HG02943 (cell line): ENCODE results near the gene JDP2.

Experiments
- ATAC-seq: cut with Tn5 transposase; IDR thresholded peaks from one replicate; pipeline ENCODE4 v1.9.1; 2021; ENCODE audit warnings: mild to moderate bottlenecking, low read depth, moderate library complexity; ENCODE audit not compliant: unreplicated experiment

Gene JDP2

DNA sequence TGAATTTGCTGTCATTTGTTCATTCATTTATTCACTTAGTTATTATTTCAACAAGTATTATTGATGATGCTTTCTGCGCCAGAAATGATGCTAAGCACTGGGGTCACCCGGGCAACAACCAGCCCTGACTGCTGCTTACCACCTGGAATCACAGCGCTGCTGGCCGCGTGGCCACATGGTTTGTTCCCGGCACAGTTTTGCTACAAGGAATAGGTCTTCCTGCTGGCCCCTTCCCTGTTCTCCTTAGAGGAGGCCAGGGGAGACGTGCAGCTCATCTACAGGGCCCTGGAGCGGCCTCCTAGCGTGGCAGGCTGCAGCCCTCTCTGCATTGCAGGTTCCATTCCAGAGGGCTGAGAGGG lies 7.0 kb downstream of the JDP2 start:
- ATAC-seq = no peak

DNA sequence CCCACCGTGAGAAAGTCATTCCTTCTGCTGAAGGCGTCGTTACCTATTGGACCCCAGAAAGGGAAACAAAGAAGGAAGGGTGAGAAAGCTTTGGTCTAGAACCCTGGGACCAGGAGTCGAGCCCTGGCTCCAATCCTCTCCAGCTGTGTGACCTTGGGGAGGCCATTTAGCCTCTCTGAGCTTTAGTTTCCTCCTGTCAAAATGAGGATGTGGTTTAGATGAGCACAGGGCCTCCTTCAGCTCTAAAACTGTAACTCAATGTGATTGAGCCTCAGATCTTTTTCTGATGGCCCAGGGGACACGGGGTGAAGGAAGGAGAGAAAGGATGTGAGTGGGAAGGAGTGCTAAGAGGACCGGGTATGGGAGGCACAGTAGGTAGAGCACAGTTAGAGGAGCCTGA lies 7.7 kb downstream of the JDP2 start:
- no peak for ATAC-seq

DNA sequence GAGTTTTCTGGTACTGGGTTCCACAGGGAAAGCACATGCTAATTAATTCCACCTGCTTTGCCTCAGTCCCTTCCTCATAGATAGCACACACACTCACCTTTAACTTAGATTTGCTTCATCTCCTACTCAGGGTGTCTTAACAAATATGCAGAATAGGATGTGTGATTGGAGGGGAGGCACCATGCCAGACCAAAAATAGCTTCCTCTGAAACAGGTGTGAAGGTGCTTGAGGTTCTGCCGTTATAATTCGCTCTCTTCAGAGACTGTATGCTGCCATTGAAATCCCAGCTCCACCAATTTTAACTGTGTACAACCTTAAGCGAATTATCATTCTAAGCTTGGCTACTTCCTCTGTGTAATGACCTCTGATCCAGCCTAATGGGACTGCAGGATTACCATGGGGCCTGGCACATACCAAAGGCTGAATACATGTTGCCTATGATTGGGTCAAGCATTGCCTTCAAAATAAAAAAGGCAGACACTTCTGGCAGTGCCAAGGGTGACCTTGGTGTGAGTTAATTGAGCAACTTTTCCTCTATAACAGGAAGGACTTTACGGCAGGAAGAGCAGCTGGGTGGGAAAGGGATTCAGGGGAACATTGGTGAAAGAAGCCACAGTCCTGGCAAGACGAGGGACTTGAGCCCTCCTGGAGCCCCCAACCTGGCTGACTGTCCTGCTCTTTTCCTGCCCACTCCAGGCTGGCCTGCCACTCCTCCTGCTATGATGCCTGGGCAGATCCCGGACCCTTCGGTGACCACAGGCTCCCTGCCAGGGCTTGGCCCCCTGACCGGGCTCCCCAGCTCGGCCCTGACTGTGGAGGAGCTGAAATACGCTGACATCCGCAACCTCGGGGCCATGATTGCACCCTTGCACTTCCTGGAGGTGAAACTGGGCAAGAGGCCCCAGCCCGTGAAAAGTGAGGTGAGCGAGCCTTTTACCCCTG lies 9.7 kb downstream of the JDP2 start:
- no peak for ATAC-seq

DNA sequence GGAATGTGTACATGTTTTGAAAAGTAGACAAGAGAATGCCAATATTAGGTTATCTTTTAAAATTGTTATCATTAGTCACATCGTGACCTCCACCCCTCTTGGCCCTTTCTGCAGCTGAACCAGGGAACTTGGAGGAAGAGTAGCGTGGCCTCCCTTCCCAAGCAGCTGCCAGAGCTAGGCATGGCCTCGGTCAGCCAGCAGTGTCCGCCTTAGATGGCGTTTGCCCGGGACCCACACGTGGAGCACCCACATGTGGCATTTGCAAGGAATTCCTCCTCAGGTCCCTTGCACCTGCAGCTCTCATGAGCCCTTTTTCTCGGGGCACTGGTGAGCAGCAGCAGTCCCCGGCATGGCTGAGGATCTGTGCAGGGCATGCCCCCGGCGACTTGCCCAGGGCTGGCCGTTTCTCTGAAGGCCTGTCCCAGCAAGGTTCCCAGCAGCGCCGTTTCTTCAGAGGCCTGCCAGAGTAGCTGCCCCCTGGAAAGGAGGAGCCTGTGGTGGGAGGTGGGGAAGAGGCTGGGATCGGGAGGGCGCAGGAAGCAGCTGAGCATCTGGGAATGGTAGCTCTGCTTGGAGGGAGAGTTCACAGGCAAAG lies 10.8 kb downstream of the JDP2 start:
- no peak for ATAC-seq

DNA sequence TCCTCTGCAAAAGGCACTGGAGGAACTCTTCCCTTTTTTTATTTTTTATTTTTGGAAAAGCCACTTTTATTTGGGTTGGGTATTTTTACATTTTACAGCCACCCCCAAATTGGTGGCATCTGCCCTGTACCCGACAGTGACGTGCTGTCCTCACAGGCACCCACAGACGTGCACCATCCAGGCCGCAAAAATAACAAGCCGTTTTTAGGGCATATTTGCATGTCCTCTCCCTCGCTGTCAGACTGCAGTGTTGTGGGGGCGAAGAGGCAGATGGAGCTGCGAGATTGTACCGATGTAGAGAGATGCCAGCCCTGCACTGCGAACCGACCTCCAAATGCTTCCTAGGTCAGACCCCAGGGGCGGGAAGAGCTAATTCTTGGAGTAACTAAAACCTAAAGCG lies 12.2 kb downstream of the JDP2 start:
- ATAC-seq = no peak

DNA sequence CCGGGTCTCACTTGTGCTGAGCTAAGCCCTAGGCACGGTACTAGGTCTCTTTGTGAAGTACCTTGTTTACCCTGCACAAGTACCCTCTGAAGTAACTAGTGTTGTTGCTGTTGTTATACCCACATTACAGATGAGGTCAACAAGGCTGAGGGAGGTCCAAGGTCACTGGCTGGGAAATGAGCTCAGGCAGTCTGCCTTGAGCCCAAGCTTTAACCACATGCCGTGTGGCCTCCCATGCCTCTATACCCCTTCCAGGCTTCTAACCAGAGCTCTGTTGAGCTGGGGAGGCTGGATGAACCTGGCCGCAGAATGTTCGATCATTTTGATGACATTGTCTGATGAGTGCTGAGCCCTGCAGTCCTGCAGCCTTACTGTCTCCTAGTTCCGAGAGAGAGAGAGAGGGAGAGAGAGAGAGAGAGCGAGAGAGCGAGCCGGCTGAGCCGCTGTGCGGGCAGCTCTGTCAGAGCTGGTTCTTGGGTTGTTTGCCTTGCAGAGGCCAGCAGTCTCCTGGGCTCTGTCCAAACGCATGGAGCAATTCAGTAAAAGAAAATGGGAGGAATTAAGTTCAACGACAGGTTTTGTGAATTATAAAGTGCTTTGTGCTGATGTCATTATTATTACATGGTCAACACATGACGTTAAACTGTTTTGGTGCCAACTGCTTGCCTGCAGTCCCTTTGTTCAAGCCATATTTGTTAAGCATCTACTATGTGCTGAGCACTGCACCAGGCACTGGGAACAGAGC lies 13.1 kb downstream of the JDP2 start:
- ATAC-seq = no peak

DNA sequence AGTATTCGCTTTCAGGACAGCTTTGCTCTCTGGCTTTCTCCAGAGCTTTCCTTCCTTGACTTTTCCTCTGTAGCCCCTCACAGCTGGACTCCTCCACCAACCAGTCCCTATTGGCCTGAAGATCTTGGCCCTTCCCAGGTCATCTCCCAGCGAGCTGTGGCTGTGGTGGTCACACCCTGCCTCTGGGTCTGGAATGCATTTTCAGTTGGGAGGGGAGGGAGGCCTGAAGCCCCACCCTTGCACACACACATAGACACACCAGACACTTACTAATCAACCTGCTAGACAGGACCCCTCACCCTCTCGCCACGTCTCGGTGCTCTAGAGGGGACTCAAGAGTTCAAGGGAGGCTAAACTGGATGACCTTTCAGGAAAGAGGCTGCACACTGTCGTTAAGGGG lies 13.9 kb downstream of the JDP2 start:
- ATAC-seq = no peak

DNA sequence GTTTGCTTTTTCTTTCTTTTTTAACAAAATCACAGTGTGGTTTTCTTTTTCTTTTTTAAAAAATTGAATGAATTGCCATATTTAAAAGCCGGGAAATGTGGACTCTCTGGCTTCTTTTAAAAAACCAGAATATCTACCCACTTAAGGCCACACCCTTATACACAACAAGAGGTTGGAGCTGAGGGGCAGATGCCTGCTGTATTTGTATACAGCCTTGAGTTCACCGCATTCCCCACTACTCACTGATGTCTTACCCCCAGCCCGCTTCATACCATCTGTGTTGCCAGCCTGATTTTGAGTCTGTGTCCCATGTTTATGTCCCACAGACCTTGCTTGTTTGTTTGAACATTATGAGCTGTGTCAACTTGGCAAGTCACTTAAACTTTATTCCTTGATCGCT lies 14.3 kb downstream of the JDP2 start:
- no peak for ATAC-seq

DNA sequence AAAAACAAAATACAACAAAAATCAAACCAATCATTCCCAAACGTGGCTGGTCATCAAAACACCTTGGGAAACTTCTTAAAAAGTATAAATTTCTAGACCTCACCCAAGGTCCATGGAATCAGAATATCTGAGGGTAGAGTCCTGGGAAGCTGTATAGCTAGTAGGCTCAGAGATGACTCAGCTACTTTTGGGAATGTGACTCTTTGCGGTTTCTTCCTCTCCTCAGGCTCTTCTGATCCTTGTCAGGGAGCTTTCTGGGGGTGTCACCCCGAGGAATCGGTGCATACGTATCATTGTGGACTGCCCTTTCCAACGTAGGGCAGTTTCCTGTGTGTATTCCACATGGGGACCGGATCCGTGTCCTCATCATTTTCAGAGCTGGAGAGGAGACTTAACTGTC lies 14.8 kb downstream of the JDP2 start:
- no peak for ATAC-seq

DNA sequence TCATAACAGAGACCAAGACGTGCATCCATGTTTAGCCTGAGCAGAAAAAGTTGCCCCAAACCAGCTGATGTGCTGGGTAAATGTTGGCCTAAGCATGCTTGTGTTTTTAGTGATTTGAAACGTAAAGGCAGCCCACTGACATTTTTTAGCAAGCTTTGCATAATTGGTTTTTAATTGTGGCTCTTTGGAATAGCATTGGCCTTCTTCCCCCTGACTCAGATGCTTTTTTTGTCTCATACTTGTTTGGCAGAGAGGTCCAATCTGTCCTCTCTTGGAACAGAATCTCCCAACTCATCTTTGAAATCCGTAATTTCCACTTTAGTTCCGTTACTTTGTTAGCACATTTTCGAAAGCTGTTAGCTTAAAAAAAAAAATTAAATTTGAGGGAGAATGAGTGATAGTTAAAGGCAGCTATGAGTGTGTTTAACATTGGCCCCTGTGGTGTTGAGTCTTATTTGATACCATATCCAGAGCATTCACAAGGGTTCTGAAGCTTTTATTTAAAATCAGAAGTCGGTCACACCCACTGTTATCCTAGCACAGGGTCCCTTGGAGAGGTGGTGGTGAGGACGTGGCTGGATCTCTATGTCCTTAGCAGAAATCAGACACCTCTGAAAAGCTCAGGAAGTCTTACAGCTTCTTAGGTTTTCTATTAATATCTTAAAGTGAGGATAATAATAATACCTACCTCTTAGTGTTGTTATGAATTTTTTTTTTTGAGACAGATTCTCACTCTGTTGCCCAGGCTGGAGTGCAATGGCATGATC lies 15.6 kb downstream of the JDP2 start:
- no peak for ATAC-seq

DNA sequence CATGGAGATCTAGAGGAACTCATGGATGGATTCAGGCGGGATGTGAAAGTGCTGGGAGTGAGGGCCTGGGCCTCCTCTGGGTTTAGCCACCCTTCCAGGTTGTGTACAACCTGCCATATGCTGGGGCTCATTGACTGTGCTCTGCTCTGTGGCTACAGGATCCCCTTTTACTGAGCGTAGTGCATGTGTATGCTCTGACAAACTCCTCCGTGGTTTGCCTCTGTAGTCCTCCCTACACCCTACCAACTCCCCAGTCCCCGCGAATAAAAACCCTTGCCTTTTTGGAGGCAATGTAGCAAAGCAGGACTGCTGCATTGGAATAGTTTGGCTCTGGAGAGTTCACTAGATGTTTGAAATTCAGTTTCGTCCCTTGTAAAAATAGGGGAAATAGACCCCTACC lies 17.4 kb downstream of the JDP2 start:
- ATAC-seq = no peak

DNA sequence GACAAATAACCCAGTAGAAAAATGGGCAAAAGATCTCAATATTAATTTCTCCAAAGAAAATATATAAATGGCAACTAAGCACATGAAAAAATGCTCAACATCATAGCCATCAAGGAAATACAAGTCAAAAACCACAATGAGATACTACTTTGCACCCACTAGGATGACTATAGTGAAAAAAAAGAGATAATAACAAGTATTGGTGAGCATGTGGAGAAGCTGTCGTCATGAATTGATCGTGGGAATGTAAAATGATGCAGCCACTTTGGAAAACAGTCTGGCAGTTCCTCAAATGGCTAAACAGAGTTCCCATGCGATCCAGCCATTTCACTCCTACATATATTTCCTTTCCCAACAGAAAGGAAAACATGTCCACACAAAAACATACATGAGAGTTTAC lies 18.1 kb downstream of the JDP2 start:
- no peak for ATAC-seq

DNA sequence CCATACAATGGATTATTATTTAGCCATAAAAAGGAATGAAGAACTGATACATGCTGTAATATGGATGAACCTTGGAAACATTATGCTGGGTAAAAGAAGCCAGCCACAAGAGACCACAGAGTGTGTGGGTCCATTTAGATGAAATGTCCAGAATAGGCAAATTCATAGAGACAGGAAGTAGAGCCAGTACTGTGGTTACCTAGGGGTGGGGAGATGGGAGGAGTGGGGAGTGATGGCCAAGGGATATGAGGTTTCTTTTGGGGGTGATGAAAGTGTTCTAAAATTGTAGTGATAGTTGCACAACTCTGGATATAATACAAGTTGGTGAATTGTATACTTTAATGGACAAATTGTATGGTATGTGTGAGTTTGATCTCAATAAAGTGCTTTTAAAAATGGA lies 18.6 kb downstream of the JDP2 start:
- no peak for ATAC-seq

DNA sequence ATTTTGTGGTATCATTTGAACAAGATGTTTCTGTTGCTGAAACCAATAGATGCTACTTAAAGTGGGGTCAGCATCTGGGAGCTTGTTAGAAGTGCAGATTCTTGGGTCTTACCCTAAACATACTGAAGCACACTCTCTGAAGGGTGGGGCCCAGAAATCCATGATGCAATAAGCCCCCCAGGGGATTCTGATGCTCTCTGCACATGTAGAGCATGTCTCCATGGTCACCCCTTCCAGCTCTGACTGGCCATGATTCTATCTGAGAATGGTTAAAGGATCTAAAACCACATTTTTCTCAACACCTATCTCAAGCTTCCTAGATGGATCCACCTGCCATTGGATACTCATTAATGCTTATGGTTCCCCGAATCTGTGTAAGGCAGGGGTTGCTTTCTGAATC lies 20.4 kb downstream of the JDP2 start:
- ATAC-seq = no peak

DNA sequence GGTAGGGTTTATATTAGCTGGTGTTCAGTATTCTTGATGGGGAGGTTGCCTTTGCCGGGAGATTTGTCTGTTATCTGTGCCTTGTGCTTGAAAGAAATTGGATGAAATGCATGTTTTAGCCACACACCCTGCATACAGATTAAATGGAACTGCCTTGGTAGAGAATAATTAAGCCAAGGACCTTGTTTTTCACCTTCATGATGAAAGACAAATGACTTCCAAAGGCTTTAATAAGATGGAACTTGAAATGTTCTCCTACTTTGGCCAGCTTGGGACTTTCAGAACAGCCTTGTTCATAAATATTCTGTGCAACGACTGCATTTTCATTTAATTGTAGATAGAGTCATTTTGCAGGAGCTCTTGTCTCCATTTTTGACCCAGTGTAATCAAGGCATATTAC lies 21.2 kb downstream of the JDP2 start:
- ATAC-seq = no peak

DNA sequence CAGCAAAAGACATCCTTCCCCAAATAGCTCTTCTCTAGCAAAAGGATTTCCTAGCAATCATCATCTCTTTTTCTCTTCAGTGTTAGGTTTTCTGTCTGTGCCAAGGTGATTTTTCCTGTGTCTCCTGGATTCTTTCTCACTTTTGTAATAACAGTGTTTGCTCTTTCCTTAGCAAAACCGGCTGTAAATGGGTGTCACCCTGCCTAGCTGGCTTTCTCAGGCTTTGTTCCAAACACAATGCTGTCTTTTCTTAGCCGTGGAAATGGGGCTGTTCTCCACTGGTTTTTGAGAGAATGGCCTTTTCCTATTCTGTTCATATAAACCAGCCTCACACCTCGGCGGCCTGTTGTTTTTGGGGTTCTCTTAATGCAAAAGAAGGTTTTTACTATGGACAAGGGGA lies 21.9 kb downstream of the JDP2 start:
- ATAC-seq = no peak

DNA sequence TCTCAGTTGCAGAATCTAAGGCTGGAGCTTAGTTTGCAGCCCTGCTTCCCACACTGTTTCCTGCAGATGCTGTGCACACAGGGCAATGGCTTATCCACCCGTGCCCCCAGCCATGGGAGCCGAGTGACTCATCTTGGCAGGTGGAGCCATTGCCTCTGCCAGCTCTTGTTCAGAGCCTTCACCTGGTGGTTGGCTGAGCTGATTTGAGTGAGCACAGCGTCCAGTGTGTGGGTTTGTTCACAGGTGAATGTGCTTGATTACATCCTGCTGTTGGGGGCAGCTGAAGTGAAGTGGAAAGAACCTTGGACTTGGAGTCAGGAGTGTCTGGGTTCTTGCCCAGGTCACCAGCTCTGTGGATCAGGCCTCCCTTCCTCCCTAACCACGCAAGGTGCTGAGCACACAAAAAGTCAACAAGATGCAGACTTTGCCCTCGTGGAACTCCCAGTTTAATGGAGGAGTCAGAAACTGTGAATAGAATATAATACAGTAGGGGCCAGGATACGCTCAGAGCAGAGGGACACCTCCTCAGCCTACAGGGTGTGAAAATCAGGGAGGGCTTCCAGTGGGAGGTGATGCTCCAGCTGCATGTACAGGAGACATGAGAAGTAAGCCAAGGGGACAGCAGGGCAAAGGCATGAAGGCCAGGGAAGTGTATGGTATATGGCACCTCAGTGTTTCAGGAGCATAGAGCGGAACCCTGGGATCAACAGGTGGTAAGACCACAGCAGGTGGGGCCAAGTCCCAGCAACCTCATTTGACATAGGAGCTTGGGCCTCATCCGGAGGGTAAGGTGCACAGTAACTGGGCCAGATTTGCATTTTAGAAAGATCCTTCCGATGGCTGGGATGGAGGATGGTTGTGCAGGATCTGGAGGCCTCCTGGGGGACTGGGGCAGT lies 22.8 kb downstream of the JDP2 start:
- no peak for ATAC-seq

DNA sequence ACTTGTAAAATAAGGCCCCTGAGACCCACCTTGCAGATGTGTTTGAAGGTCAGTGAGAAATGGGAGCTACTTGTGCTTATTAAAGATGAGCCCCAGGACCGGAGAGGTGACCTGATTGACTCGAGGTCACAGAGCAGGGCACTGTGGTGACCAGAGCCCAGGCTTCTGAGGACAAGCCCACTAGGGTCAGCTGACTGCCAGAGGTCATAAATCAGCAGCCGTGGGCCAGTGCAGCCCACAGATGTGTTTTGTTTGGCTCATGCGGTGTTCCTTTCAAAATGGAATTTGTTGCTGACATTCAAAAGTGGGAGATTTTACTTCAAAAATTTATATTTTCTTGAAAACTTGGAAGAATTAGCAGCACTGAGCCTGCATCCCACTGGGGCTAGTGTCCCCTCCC lies 24.5 kb downstream of the JDP2 start:
- ATAC-seq = no peak

DNA sequence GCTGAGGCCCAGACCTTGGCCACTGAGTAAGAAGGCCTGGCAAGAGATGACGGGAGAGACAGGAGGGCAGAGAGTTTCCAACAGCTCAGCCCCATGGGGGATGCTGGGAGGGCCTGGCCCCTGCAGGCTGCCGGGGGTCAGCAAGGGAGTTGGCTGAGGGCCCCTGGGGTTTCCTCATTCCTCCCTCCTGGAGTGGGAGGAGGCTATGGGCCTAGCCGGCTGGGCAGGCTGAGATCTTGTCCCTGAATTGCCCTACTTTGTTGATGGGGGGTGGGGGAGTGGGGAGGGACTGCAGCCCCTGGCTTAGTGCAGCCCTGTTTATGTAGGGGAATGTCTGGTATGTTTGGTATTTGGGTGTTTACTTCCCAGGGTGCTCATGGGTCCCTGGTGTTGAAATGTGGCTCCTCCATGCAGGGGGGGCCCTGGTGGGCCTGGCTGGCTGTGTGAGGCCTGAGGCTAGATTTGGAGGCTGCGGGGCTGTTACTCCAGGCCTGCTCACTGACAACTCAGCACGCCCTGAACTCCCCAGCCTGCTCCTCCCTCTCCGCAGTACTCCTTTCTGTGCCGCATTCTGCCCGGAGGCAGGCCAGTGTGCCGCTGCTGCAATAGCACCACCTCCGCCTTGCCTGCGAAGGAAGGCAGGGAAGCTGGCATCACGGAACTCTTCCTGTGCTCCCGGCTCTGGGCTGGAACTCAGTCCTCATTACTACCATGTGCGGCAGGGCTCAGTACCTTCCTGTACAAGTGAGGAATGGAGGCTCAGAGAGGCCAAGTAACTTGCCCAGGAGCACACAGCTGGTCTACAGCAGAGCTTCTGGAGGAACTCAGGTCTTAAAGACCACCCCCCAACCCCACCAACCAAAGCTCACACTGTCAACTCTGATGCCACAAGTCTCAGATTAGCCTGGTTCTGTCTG lies 25.3 kb downstream of the JDP2 start:
- no peak for ATAC-seq
